H1 (cell line): ENCODE measurements around the gene RAB39A.

Experiments
- BRCA1 ChIP-seq: IDR thresholded peaks from 2 replicates; pipeline ENCODE4 v1.6.1; 2012; ENCODE audit warnings: low read depth, low read length, improper control_type of control experiment
- CTCF ChIP-seq, 3 experiments: IDR thresholded peaks; 1 replicate in 2 of 3; 2 replicates in 1 of 3; pipeline versions ENCODE4 v1.5.1 to v1.6.1; 2011; ENCODE audit warnings: low read length in 3 of 3, mild to moderate bottlenecking in 3 of 3, inconsistent platforms in 2 of 3, low read depth in 1 of 3, moderate library complexity in 1 of 3; ENCODE audit not compliant: insufficient read depth in 1 of 3; ENCODE audit errors: control extremely low read depth in 1 of 3
- EZH2 ChIP-seq: fragments of 200-600 bp; sonication (generic); IDR thresholded peaks from 2 replicates; pipeline ENCODE4 v1.7.1; 2012; ENCODE audit warnings: low read depth, mild to moderate bottlenecking, moderate library complexity, low read length, inconsistent platforms; ENCODE audit not compliant: severe bottlenecking
- KDM1A ChIP-seq: fragments of 200-600, 300-600 bp; sonication (generic); IDR thresholded peaks from 2 replicates; pipeline ENCODE4 v1.7.1; 2016; ENCODE audit warnings: mild to moderate bottlenecking, low read length, borderline replicate concordance
- PHF8 ChIP-seq: fragments of 200-600 bp; sonication (generic); conservative IDR thresholded peaks from 2 replicates; pipeline ENCODE4 v1.7.1; 2012; ENCODE audit warnings: low read depth, mild to moderate bottlenecking, inconsistent platforms, low read length, moderate library complexity
- POLR2A ChIP-seq, 2 experiments: IDR thresholded peaks; 1 replicate in 1 of 2; 2 replicates in 1 of 2; pipeline ENCODE4 v1.6.1; 2011; ENCODE audit warnings: low read depth in 2 of 2, low read length in 2 of 2, mild to moderate bottlenecking in 2 of 2; ENCODE audit errors: control extremely low read depth in 1 of 2
- SRF ChIP-seq: IDR thresholded peaks from 2 replicates; pipeline ENCODE4 v1.6.1; 2011; ENCODE audit warnings: mild to moderate bottlenecking, low read depth, low read length, moderate library complexity
- TAF7 ChIP-seq: optimal IDR thresholded peaks from 2 replicates; pipeline ENCODE3; 2011; ENCODE audit warnings: low read depth, mild to moderate bottlenecking, inconsistent platforms, low read length, moderate library complexity, borderline replicate concordance
- TF ChIP-seq, protein P1 (sequence below): IDR thresholded peaks from 2 replicates; pipeline ENCODE4 v1.6.1; 2012; ENCODE audit warnings: inconsistent platforms

- TF ChIP-seq KDM1A (peak; percentile 98), POLR2A (IDR thresholded peaks at IDR 0.05; ENCODE audit: control extremely low read depth in 1 of 2, low read depth in 2 of 2, low read length in 2 of 2) (no peak), CTCF (IDR thresholded peaks at IDR 0.05; ENCODE audit: control extremely low read depth in 1 of 3, insufficient read depth in 1 of 3, low read depth in 1 of 3, low read length in 3 of 3) (no peak), PHF8 (no peak), TAF7 (no peak), BRCA1 (no peak), SRF (no peak), EZH2 (no peak)
- TF ChIP-seq, protein P1, sequence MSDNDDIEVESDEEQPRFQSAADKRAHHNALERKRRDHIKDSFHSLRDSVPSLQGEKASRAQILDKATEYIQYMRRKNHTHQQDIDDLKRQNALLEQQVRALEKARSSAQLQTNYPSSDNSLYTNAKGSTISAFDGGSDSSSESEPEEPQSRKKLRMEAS: no peak
Measured at GRCh38 chr11:107927559-107927958, 689 bp upstream of the RAB39A start.
